Parathyroid adenoma (tissue), 2 donors: ENCODE measurements around the gene STX7.

ENCODE experiments used
- H2AFZ ChIP-seq: fragments of 300-600 bp; sonication (generic); one replicate; pipeline ENCODE4 v1.7.0; 2017; ENCODE audit warnings: antibody characterized with exemption, mild to moderate bottlenecking
- H3K27ac ChIP-seq: fragments of 300-600 bp; sonication (generic); one replicate; pipeline ENCODE4 v1.7.0; 2017
- H3K27me3 ChIP-seq: fragments of 300-600 bp; sonication (generic); one replicate; pipeline ENCODE4 v1.7.0; 2017; ENCODE audit warnings: low read length; ENCODE audit not compliant: control insufficient read depth, insufficient read depth
- H3K36me3 ChIP-seq: fragments of 300-600 bp; sonication (generic); one replicate; pipeline ENCODE4 v1.7.0; 2017; ENCODE audit warnings: low read length; ENCODE audit not compliant: control insufficient read depth, insufficient read depth
- H3K4me1 ChIP-seq: fragments of 300-600 bp; sonication (generic); one replicate; pipeline ENCODE4 v1.7.0; 2017; ENCODE audit warnings: control low read depth
- H3K4me2 ChIP-seq: fragments of 300-600 bp; sonication (generic); one replicate; pipeline ENCODE4 v1.7.0; 2017; ENCODE audit warnings: low read length
- H3K4me3 ChIP-seq: fragments of 300-600 bp; sonication (generic); one replicate; pipeline ENCODE4 v1.7.0; 2017; ENCODE audit warnings: low read depth, low read length
- H3K79me2 ChIP-seq: fragments of 300-600 bp; sonication (generic); one replicate; pipeline ENCODE4 v1.7.0; 2017; ENCODE audit warnings: control low read depth
- H3K9ac ChIP-seq: fragments of 300-600 bp; sonication (generic); one replicate; pipeline ENCODE4 v1.7.0; 2017; ENCODE audit warnings: mild to moderate bottlenecking
- H3K9me3 ChIP-seq: fragments of 300-600 bp; sonication (generic); one replicate; pipeline ENCODE4 v1.7.0; 2017; ENCODE audit warnings: low read length; ENCODE audit not compliant: control insufficient read depth
- CTCF ChIP-seq: fragments of 300-600 bp; sonication (generic); IDR thresholded peaks from one replicate; pipeline ENCODE4 v1.7.0; 2017; ENCODE audit warnings: antibody characterized with exemption, mild to moderate bottlenecking
- donor health status: primary hyperparathyroidism.

Gene STX7

GRCh38 chr6:132446141-132446854, 66.6 kb downstream of the STX7 start:
- Histone ChIP-seq H3K27ac (no peak overlapping the region), H3K4me3 (no peak overlapping the region), H3K4me2 (no peak overlapping the region), H3K4me1 (no peaks in the 10 kb centered on the region), H3K79me2 (no peaks in the 10 kb centered on the region), H3K27me3 (no peaks in the 10 kb centered on the region), H3K9me3 (no peaks in the 10 kb centered on the region), H2AFZ (no peak overlapping the region), H3K9ac (no peak overlapping the region), H3K36me3 (no peaks in the 10 kb centered on the region)
- TF ChIP-seq CTCF = no peak

GRCh38 chr6:132445201-132445951, 67.5 kb downstream of the STX7 start:
- no peak overlapping the region for H3K4me3 ChIP-seq
- TF ChIP-seq CTCF = no peak
- H3K36me3 ChIP-seq = no peaks in the 10 kb centered on the region
- H3K4me1 ChIP-seq = no peaks in the 10 kb centered on the region
- H3K79me2 ChIP-seq = no peaks in the 10 kb centered on the region
- no peak overlapping the region for H2AFZ ChIP-seq
- no peak overlapping the region for H3K27ac ChIP-seq
- H3K9ac ChIP-seq = no peak overlapping the region
- no peak overlapping the region for H3K4me2 ChIP-seq
- H3K27me3 ChIP-seq = no peaks in the 10 kb centered on the region
- no peaks in the 10 kb centered on the region for H3K9me3 ChIP-seq

- H2AFZ ChIP-seq = no peak overlapping the region
- TF ChIP-seq CTCF = no peak
- no peaks in the 10 kb centered on the region for H3K79me2 ChIP-seq
- H3K9me3 ChIP-seq = no peaks in the 10 kb centered on the region
- no peaks in the 10 kb centered on the region for H3K36me3 ChIP-seq
- no peak overlapping the region for H3K4me2 ChIP-seq
- H3K4me1 ChIP-seq = no peaks in the 10 kb centered on the region
- H3K9ac ChIP-seq = no peak overlapping the region
- H3K27me3 ChIP-seq = no peaks in the 10 kb centered on the region
- H3K4me3 ChIP-seq = no peak overlapping the region
- H3K27ac ChIP-seq = no peak overlapping the region
Measured at GRCh38 chr6:132443206-132443605, 69.7 kb downstream of the STX7 start.

GRCh38 chr6:132430110-132430509, 82.8 kb downstream of the STX7 start:
- Histone ChIP-seq H3K27me3 (no peaks in the 10 kb centered on the region), H3K79me2 (no peaks in the 10 kb centered on the region), H3K4me3 (no peak overlapping the region), H3K9me3 (no peaks in the 10 kb centered on the region), H3K4me1 (no peaks in the 10 kb centered on the region), H2AFZ (no peak overlapping the region), H3K9ac (no peak overlapping the region), H3K27ac (no peak overlapping the region), H3K4me2 (no peak overlapping the region), H3K36me3 (no peaks in the 10 kb centered on the region)
- no peak for TF ChIP-seq CTCF
